GM10248 (cell line): Measurements from ENCODE around the gene PPP3R1.

ENCODE experiments used
- CTCF ChIA-PET: fragments of 300-600 bp; sonication (Branson Sonifier 250); formaldehyde crosslinking; extraction: SDS; loops from one replicate; lab custom pipeline; 2021; ENCODE audit warnings: antibody characterized with exemption; lab: Yijun Ruan, JAX
- POLR2A ChIA-PET: fragments of 350-650 bp; sonication (Branson Sonifier 250); formaldehyde crosslinking; extraction: SDS; loops from one replicate; lab custom pipeline; 2020; ENCODE audit warnings: antibody characterized with exemption; lab: Yijun Ruan, JAX
- DNase-seq: peaks from one replicate; pipeline ENCODE4 v3.0.0; 2012; ENCODE audit errors: extremely low spot score
- TF ChIP-seq, protein P1 (sequence below): IDR thresholded peaks from 2 replicates; pipeline ENCODE4 v1.5.1; 2012; ENCODE audit warnings: mild to moderate bottlenecking, low read depth; ENCODE audit errors: extremely low read depth, missing control alignments, control extremely low read depth

Gene PPP3R1

DNA sequence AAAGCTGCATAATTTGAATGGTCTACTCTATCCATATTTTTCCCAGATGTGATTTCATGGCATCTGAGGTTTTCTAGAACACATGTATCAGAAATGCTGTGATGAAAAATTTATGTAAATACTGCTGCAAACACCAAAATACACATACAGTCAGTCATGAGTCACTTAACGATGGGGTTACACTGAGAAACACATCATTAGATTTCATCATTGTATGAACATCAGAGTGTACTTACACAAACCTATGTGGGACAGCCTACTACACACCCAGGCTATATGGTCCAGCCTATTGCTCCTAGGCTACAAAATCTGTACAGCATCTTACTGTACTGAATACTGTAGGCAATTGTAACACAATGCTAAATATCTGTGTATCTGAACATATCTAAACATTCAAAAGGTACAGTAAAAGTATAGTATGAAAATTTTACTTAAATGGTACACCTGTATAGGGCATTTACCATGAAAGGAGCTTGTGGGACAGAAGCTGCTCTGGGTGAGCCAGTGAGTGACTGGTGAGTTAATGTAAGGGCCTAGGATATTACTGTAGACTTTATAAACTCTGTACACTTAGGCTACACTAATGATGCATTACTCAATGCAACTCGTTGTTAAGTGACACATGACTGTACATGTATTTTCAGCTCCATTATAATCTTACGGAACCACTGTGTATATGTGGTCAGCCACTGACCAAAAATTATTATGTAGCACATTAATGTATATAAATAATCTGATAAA is 61.2 kb downstream of the PPP3R1 start:
- TF ChIP-seq, protein P1, sequence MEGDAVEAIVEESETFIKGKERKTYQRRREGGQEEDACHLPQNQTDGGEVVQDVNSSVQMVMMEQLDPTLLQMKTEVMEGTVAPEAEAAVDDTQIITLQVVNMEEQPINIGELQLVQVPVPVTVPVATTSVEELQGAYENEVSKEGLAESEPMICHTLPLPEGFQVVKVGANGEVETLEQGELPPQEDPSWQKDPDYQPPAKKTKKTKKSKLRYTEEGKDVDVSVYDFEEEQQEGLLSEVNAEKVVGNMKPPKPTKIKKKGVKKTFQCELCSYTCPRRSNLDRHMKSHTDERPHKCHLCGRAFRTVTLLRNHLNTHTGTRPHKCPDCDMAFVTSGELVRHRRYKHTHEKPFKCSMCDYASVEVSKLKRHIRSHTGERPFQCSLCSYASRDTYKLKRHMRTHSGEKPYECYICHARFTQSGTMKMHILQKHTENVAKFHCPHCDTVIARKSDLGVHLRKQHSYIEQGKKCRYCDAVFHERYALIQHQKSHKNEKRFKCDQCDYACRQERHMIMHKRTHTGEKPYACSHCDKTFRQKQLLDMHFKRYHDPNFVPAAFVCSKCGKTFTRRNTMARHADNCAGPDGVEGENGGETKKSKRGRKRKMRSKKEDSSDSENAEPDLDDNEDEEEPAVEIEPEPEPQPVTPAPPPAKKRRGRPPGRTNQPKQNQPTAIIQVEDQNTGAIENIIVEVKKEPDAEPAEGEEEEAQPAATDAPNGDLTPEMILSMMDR: no peak
- POLR2A ChIA-PET: no interaction called here
- no peak for DNase-seq
- CTCF ChIA-PET: interaction anchor here (0.8 to 7.7 kb wide), 3 partner anchors 23 to 241 kb away, joined by 3 to 48 read pairs (median 3); no protein-coding TSS in a partner anchor

DNA sequence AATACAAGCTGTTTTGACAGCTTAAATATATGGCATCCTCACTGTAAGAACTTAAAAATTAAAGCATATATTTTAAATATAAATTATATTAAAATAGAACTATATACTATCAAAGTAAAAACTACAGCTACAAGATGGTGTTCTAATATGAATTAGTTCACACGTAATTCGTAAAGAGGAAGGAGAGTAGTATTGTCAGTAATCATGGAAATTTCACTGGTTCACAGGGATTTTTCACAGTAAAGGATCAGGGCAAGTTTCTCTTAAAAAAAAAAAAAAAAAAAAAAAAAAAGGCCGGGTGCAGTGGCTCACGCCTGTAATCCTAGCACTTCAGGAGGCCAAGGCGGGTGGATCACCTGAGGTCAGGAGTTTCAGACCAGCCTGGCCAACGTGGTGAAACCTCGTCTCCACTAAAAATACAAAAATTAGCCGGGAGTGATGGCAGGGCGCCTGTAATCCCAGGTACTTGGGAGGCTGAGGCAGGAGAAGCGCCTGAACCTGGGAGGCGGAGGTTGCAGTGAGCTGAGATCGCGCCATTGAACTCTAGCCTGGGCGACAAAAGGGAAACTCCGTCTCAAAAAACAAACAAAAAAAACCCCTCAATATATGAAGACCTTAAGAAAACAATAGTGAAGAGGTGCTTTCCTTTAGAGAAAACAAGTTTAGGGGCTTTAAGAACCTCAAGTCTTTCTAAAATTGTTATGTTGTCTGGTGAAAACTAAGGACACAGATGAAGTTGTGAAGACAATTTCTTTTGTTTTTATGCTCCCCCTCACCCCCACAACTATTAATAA is 62.1 kb downstream of the PPP3R1 start:
- POLR2A ChIA-PET: no interaction called here
- CTCF ChIA-PET: interaction anchor here (0.9 to 2.5 kb wide), 7 partner anchors 10 to 251 kb away, joined by 3 to 9 read pairs (median 4); no protein-coding TSS in a partner anchor
- DNase-seq: no peak
- TF ChIP-seq, protein P1: no peak

DNA sequence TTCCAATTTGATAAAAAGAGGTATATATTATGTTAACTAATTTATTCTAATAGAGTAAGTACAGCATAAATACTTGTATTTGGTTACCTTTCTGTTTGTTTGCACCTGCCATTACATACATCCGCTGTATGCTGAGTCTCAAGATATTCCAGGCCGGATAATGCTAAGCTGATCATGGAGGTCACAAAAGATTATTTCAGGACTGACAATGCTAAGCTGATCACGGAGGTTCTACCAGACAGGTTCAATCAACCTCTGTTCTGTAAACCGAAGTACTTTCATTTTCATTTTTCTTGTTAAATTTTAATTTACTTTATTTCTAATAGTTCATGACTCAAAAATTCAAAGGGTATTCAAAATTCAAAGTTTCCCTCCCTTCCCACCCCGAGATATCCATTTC is 63.5 kb downstream of the PPP3R1 start:
- TF ChIP-seq, protein P1: no peak
- ChIA-PET CTCF (interaction anchor here (1.0 to 2.5 kb wide), 12 partner anchors 9 to 253 kb away, joined by 3 to 9 read pairs (median 4); no protein-coding TSS in a partner anchor), POLR2A (no interaction called here)
- DNase-seq: peak; percentile 26

DNA sequence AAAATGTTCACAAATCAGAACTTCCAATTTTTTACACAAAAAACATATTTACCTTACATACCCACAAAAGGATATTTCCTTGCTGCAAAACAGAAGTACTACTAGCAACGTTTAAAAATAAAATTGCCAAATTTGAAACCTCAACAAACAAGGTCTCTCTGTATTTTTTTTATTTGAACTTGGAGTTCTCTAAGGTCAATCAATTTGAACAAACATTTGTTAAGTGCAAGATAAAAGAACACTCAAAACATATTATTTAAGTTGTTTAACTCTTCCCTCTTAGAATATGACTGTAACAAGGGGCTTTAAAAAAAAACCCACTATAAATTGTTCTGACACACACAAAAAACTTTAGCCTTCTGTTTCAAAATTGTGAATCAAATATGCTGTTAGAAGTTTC is 65.0 kb downstream of the PPP3R1 start:
- POLR2A ChIA-PET: no interaction called here
- CTCF ChIA-PET: interaction anchor here (1.3 to 5.7 kb wide), 3 partner anchors 8 to 254 kb away, joined by 3 to 61 read pairs (median 9); no protein-coding TSS in a partner anchor
- no peak for DNase-seq
- TF ChIP-seq, protein P1: no peak

DNA sequence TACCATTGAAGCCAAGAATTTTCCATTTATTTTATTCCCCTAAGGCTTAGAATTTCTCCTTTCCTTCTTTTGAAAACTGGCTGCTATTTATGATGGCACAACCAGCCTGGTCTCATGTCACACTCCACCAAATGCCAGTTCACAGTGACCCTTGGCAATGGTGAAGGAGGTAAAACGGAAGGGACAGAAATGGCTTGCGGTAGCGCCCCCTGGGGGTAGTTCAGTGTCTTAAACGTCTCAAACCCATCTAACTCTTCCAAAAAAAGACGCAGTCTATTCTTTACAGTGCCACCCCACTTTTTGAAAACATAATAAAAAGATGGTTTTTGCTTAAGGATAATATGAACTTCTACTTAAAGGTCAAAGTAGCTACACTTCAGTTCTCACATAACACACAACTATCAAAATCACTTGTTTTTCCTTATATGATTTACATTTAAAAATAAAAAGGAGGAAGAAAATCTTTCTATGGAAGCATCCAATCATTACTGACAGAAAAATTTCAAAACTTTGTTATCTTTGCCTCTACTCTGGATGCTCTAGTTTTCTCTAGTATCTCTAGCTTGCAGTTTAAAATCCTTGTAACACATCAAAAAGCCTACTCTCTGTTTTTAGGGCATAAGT is 66.7 kb downstream of the PPP3R1 start:
- POLR2A ChIA-PET: no interaction called here
- TF ChIP-seq, protein P1: peak; percentile 54
- peak; percentile 31 for DNase-seq
- CTCF ChIA-PET: interaction anchor here (0.6 to 5.7 kb wide), 24 partner anchors 8 to 243 kb away, joined by 3 to 61 read pairs (median 4); no protein-coding TSS in a partner anchor

DNA sequence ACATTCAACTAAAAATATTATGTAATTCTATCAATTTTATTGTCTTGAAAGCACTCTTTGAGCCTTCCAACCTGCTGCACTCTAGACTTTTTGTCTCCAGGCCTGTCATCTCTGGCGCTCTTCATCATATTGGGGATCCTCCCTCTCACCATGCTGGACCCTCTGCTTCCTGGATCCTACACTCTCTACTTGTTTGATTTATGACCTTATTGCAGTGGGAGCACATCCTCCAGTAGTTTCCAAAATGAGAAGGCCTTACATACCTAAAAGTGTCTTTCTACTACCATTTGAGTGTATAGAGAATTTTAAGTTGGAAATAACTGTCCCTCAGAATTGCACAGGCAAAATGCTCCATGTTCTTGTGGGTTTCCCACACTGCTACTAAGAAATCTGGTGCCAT is 69.4 kb downstream of the PPP3R1 start:
- no peak for DNase-seq
- CTCF ChIA-PET: interaction anchor here (1.4 to 5.7 kb wide), 5 partner anchors 12 to 62 kb away, joined by 3 to 61 read pairs (median 14); partner anchors contain the start of gene PNO1
- POLR2A ChIA-PET: no interaction called here
- TF ChIP-seq, protein P1: no peak
